H1 (cell line): Measurements from ENCODE around the gene TRIM24. TPM values are rescaled to one million over a fixed set of nuclear protein-coding genes. Genes with fewer than 3 reads are reported as not detected.

Experiments
- TEAD4 ChIP-seq: IDR thresholded peaks from 2 replicates; pipeline ENCODE4 v1.6.1; 2012; ENCODE audit warnings: low read depth, low read length, inconsistent platforms, mixed read lengths
- polyA plus RNA-seq, 7 experiments: library from polyadenylated mRNA; depleted of rRNA in 3 of 7; stranded (reverse) in 5 of 7; unstranded in 2 of 7; fragments of >200 nt in 5 of 7; fragments of 200-250 nt in 2 of 7; gene quantifications; 1 replicate in 5 of 7; 2 replicates in 1 of 7; 4 replicates in 1 of 7; pipeline versions ENCODE4 v1.2.1 to v1.2.3, GENCODE V29; 2011 to 2013; ENCODE audit warnings: missing spikeins in 2 of 7, mixed read lengths in 2 of 7
- total RNA-seq: library from RNA; stranded (reverse); fragmentation: NEBNext Ultra II Directional; extraction: Animal tissue kit (Norgen Biotek cat#: 25700); gene quantifications from 2 replicates; pipeline ENCODE4 v1.2.1, GENCODE V29; 2021

TRIM24 gene
- total and polyA plus RNA-seq, 2 of the 8 experiments (the other 6 are each of a cell fraction or from before 2014, with no cell fraction given) = 67.6 to 149 TPM

GRCh38 chr7:138613630-138614029 lies 153.6 kb downstream of the TRIM24 start (continued):
- TF ChIP-seq TEAD4 = no peak
